Left kidney (tissue), 2 donors: Measurements from ENCODE around the gene AGAP1. TPM values are rescaled to one million over a fixed set of nuclear protein-coding genes. Genes with fewer than 3 reads are reported as not detected.

Experiments
- DNase-seq: peaks from one replicate; pipeline ENCODE4 v3.0.0-alpha.2; 2013
- polyA plus RNA-seq: library from polyadenylated mRNA; unstranded; fragments of 120-200 nt; gene quantifications from one replicate; pipeline ENCODE4 v1.2.1, GENCODE V29; 2013; ENCODE audit not compliant: insufficient read length

Gene AGAP1
- polyA plus RNA-seq, 1 donor = 21.2 TPM

GRCh38 chr2:236161082-236161462 is 667.2 kb downstream of the AGAP1 start:
- DNase-seq = no peak

GRCh38 chr2:236161531-236161930 is 667.7 kb downstream of the AGAP1 start:
- DNase-seq = no peak

DNA sequence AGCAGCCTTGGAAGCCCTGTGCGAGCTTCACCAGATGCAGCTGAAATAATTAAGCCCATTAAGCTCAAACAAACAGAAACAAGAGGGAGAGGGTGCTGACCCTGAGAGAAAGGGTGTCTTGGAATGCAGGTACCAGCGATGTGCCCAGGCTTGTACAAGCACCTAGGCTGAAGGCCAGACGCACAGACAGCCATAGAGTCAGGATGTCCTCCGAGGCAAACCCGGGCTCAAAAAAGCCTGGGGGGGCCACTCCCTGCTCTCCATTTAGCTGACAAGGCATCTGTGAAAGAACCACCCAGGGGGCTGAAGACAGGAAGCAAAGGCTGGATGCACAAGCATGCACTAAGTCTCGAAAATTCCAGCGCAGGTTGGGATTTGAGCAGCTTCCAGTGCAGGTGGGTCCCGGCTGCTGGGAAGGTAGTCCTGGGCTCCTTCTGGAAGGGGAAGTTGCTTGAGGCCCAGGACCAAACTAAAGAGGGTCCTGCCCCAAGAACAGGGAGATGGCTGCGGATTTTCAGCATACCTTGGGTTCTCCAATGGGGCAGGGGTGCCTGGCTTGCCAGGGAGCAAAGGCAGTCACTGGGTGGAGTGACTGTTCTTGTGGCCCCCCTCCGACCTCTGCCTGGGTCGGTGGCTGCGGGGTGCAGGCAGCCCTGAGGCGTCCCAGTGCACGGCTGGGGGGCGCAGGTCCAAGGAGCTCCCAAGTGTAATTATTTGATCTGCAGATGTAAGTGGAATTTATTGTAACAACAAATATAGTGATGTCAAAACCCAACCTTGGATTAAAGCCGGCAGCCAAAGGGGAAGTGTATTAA is 668.4 kb downstream of the AGAP1 start:
- no peak for DNase-seq

GRCh38 chr2:236162882-236163470 is 669.1 kb downstream of the AGAP1 start:
- no peak for DNase-seq

DNA sequence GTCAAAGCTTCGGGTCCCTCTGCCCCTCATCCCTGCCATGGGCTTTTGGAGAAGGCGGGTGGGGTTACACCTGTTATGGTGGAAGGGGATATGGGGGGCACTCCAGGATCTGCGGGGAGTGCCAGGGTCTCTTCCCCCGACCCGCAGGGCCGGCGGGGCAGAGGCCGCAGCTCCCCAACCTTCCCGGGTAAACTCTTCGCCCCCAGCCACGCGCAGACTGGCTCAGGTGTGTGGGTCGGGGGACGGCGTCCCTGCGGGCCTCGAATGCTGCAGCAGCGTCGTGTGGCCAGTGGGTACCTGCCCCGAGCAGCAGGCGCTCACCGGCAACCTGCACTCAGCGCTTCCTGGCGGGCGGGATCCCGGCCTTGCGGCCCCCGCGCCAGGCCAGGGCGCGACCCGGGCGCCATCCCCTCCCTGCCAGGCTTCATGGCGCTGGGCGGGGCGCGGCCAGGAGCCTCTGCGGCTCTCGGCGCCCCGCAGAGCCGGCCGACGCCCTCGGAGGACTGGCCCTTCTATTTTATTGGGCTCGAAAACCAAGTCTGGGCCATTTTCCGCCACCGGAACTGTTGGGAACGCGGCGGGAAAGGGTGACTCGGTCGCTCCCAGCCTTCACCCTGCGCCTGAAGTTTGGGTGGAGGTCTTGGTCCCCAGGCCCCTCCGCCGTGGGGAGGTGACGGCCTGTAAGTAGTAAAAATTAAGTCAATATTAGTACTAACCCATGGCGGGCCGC is 669.8 kb downstream of the AGAP1 start:
- no peak for DNase-seq

DNA sequence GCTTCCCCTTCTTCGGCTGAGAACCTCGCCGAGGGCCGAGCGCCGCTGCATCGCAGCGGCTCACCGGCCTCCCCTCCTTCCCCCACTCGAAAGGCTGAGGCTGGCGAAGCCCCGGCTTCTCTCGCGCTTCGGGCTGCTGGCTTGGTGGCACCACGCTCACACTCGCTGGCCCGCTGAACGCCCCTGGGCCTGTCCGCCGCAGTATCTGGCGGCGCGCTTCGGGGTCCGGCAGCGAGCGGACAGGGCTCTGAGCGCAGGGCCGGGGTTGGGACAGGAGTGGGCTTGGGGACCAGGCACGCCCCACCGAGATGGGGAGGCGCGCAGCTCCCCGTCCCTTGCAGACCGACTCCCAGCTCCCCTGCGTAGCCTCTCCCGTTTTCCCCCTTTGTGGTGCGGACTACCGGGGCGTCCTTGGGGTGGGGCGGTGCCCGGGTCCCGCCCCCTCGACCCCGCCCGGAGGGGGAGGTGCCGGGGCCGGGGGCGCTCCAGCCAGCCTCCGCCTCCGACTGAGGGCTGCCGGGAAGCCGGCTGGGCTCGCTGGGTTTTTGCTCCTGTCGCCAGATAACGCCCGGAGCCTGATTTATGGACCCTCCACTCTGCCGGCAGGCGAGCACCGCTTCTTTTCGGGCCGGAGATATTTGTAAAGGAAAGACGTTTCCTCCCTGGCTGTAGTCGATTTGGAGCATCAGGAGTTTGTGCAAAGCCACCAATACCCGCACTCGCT is 670.5 kb downstream of the AGAP1 start:
- no peak for DNase-seq

DNA sequence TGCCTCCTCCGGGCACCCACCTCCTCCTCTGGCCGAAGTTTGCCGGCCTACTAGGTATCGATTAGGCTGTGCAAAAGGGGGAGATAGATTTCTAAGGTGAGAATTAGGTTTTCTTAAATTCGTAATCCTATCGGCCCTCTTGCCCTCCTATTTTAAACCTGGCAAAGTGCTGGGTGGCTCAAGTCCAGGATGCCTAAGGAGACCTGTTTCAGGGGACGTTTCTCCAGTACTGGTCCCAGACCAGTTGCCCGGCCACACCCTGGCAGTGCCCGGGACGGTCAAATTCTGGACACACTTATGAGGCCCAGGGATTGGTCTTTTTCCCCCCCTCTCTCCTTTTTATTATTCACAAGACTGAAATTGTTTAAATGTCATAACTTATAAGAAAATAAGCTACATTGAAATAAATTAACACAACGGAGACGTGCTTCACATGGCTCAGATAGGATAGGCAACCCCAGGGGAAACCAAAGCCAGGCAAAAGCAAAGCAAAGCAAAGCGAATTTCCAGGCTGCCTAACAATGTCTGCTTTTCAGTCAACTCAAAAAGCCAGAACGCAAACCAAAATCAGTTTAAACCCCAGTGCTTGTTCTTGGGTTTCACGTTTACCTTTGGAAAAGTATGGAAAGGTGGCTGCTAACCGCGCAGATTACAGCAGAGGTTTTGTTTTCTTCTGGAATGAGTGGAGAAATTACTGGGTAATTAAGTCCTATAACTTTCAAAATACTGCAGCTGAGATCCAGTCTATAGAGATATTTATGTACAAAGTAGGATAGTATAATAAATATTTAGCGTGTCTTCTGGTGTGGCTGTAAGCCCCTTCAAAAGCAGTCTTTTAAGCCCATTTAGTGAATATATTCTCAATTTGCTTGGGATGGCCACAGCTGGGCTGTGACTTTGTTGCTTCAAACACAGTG is 671.3 kb downstream of the AGAP1 start:
- no peak for DNase-seq

DNA sequence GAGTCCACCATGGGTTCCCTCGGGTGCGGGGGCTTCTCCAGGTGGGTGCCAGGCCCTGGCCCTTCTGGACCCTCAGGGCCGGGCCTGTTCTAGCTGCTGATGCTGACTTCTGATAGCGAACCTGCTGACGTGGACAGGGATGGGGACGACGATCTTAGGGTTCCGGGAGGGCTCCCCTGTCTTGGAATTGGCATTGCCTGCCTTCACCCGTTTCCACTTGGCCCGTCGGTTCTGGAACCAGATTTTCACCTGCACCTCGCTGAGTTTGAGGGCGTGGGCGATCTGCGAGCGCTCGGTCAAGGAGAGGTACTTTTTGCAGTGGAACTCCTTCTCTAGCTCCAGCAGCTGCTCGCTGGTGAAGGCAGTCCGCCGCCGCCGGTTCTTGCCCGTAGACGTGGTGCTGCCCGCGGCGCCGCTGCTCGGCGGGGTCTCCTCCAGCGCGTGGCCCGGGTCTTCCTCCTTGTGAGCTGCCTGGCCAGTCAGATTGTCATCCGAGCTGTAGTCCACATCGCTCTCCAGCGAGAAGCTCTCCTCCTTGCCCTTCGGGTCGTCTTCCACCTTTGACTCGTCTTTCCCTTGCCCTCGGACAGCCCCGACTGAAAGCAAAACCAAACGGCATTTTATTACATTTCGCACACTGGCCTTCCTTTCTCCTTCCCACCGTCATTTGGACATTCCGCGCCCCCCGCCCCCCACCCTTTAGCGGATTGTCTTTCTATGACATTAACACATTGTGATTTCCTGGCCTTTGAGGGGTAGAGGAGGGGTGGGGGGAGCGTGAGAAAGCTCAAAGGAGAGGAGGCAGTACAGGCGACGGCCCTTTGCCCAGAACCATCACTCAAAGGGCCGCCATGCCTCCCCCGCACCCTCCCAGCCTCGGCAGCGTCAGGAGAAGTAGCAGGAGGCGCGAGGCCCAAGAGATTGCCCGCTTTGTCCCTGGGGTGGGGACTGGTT is 672.3 kb downstream of the AGAP1 start:
- no peak for DNase-seq

- no peak for DNase-seq
Observed at GRCh38 chr2:236166796-236167296, 673.0 kb downstream of the AGAP1 start.

GRCh38 chr2:236167297-236168109 is 673.7 kb downstream of the AGAP1 start:
- DNase-seq = no peak

GRCh38 chr2:236168110-236169080 is 674.6 kb downstream of the AGAP1 start, which contains the start of gene GBX2:
Gene GBX2, minus strand, starts transcription at chr2:236168386. Its CDS starts 415 bp downstream, at chr2:236167971.
- DNase-seq = peak; percentile 79

DNA sequence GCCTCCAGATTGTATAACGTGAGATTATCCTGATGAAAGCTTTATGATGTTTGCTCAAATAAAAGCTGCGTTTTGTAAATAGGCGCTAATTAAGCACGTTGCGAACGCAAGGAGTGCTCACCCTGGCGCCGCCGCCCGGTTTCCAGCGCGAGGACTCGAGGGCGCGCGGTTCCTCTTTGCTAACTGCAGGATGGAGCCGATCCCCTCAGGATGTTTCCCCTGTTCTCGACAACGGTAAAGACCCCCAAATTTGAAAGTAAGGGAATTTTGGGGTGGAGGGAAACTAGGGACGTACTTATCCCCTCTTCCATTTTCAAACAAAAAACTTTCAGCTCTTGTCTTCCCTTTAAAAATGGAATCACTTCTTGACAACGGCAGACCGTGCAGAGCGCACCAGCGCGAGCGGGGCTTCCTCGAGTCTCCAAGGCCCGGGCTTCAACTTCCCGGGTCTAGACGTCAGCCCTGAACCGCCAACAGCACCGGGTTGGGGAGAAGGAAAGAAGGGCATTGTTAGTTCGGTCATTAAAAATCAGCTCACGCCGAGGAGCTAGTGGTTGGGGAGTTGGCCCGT is 675.4 kb downstream of the AGAP1 start:
- no peak for DNase-seq

GRCh38 chr2:236169741-236170589 is 676.1 kb downstream of the AGAP1 start:
- DNase-seq = no peak

DNA sequence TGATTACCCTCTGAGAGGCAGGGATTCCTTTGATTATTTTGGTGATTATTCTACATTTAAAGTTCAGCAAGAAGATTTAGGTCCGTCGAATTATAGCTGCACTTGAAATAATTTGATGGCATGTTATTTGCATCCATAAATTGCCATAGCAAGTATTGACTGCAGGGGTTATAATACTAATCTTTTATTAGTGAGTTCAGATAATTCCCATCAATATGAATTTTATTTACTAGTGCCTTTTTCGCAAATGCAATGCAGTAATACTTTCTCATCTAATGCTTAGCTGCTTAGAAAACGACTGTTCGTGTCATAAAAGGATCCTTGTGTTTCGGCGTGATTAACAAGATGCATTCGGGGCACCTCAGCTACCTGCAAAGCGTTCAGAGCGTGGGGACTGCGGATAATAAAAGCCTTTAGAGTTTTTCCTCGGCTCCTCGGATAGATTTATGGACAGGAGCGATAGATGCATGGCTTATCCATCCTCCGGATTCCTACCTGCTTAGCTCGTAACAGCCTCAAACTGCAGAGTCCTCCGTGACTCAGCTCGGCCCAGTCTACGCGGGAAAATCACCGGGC is 676.8 kb downstream of the AGAP1 start:
- DNase-seq = no peak

DNA sequence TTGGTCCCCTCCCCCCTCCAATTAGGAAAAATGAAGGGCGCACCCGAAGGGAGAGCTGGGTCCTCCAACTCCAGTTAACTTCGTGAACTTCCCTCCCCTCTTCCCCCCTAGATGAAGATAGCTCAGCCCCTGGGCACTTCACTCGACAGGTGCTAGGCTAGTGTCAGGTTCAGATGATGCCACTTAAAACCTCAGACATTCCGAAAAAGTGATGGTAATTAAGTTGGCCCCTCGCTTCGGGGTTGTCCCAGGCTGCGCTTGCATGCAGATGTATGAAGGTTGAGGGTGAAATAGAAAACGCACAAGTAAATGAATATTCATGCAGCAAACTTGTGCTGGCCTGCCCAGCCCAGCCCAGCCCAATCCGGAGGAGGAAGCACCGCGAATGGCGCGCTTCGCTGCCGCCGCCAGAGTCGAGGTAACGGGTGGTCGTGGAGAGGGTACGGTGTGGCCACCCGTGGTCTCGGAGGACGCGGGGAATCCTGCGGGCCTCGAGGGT is 677.4 kb downstream of the AGAP1 start:
- no peak for DNase-seq
